ENCODE results near the gene PLEKHO1.
A peak's percentile ranks its signal among the peaks of the same experiment; 100 is the strongest.

The PLEKHO1 gene

DNA sequence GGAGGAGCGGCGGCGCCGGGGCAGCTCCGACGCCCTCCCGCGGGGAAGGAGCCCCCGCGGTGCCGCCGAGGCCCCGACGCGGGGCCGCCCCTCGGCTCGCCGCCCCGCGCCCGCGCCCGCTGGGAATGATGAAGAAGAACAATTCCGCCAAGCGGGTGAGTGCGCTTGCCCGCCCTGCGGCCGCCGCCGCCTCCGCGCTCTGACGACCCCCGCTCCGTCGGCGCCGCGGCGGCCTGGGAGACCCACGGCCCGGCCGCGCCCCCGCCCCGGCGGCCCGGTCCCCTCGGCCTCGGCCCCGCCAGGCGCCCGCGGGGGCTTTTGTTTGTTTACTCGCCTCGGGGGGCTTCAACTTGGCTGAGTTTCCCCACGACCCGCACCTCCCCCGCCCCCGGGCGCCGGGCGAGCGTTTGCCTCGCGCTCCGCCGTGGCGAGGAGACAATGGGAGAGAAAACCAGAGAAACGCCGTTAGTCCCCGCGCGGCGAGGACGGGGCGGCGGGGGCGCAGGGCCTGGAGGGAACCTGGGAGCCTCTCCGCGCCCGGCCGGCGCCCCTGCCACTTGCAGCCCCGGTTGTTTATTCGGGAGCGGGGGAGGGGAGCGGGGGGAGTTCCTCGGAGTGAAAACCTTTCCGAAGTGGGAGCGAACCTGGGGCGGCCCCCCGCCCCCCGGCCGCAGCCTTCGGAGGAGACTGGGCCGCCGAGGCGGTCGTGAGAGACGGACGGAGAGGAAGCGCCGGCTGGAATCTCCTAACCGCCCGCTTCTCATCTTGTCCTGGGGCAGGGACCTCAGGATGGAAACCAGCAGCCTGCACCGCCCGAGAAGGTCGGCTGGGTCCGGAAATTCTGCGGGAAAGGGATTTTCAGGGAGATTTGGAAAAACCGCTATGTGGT lies 661 bp downstream of the PLEKHO1 start:
- DNase-seq = peak in 1 of 2 donors; percentile 33

DNA sequence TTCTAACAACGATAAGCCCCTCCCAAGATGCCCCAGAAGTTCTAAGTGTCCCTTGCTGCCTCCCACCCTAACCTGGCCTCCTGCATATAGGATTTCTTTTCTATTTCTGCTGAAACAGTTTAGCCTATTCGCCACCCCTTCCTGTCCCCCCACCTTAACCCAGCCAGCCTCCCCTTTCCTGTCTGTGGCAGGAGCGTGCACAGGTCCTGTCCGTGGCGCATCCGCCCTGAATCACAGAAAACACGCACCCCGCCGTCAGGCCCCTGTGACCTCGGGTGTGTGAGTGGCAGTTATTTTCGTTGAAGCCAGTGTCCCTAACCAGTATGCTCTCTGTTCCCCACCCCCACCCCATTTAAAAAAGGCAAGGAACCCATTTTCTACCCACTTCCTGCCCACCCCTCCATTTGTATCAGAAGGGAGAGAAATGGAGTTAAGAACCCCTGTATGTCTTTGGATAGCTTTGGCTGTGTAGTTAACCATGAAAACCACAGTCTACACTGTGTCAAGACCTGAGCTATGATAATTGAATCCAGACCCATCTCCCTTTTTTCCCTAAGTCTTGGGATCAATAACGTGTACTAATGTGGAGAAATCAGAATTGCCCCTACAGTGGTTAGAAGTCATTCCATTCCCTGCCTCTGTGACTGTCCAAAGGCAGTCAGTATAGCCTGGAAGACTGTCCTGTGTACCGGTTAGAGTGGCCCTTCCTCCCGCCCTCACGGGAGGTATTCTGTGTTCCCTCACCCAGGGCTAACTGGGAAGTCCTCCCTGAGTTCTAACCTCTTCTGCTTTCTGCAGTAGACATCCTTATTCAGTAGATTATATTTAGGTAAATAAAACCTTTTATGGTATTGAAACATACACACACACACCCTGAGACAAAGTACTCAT lies 1.8 kb downstream of the PLEKHO1 start:
- peak; percentile 31 to 60 for DNase-seq

DNA sequence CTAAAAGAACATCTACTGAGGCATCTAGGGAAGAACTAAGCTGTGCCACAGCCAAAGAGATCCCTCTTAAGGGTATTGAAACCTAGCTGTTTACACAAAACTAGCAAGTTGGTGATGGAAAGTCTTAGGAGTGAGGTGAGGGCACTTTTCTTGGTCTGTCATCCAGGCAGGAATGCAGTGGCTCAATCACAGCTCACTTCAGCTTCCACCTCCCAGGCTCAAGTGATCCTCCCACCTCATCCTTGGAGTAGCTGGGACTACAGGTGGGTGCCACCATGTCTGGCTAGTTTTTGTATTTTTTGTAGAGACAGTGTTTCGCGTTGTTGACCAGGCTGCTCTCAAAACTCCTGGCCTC lies 2.4 kb downstream of the PLEKHO1 start:
- peak in 1 of 2 donors; percentile 13 for DNase-seq

DNA sequence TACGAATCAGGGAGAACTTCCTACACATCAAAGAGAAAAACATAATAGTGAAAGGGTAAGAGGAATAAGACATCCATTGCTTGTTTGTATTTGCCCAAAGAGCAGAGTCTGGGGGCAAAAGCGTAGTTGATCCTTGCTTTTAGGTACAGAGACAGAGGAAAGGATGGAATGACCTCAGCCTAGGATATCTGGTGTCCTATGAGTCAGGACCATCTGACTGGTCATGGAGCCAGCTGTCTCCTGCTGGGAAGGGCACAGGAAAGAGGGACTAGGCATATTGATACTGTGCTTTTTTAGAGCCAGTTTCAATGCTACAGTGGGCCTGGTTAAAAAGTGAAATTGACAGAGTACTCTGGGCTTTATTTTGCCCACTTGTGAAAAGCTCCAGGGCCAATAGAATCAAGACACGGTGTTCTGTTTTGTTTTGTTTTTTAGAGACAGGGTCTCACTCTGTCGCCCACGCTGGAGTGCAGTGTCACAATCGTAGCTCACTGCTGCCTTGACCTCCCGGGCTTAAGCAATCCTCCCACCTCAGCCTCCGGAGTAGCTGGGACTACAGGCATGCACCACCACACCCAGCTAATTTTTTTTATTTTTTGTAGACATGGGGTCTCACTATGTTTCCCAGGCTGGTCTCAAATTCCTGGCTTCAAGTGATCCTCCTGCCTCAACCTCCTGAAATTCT lies 3.2 kb downstream of the PLEKHO1 start:
- DNase-seq = peak; percentile 55 to 80

DNA sequence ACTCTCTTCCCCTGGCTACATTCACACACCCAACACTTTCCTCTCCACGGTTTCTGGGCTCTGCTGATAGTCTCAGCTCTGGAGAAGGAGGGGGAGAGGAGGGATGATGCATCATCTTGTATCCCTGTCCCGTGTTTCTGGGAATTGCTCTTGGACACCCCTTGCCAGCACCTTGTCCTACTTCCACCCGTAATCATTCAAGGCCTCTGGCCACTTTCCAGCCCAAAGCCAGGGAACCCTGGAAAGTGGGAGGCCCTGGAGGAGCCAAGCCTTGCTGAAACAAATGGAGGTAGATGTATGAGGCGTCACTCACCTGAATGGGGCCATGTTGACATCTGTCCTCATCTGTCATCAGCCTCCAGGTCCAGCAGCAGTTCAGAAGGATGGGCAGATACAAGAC lies 4.4 kb downstream of the PLEKHO1 start:
- no peak for DNase-seq

DNA sequence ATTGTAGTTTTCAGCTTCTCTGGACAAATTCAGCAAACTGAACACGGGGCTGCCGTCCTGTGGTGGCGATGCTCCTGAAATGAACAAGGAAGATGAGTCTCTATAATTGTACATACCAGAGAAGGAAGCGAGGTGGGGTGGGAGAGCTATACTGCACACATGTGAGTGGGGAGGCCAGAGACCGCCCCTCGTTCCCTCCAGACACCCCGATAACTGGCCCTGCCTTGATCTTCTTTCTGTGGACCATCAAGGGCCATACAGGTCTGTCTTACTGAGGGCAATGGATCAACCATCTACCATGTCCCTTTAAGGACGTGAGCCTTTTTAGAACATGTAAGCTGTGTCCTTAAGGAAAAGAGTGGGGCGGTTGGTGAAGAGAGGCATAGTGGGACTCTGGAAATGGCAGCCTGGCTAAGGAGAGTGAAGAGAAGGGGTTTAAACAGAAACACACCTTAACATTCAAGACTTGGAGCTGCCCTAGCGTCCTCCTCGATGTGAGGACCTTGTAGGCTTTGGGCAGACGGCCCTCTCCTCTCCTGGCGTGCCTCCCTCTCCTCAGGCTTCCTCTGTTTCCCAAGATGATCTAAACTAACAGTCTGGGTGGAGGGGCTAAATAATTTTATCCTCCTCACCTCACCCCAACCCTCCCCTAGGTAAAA lies 5.8 kb downstream of the PLEKHO1 start:
- no peak for DNase-seq

DNA sequence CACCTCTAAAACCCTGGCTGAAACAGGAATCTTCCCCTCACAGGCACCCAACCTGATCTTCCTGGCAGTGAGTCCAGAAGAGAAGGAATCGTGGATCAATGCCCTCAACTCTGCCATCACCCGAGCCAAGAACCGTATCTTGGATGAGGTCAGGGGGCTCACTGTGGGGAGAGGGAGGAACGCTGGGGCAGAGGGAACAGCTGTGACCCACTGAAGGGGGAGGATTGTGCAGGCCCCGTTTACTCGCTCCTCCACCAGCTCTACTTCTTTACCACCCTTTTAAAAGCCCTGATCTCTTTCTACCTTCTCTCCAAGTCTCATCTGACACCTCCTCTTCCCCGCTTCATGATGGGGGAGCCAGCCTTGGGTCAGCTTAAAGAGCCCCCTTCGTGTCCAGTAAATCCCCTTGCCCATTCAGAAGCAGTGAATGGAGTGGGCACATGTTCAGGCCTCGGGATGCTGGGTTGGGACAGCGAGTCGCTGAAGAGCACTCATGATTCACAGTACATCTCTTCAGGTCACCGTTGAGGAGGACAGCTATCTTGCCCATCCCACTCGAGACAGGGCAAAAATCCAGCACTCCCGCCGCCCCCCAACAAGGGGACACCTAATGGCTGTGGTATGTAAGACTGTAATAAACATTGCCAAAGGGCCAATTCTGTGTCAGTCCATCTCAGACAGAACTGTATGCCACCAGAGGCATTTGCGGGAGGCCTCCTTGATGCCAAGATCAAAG lies 7.3 kb downstream of the PLEKHO1 start:
- no peak for DNase-seq

DNA sequence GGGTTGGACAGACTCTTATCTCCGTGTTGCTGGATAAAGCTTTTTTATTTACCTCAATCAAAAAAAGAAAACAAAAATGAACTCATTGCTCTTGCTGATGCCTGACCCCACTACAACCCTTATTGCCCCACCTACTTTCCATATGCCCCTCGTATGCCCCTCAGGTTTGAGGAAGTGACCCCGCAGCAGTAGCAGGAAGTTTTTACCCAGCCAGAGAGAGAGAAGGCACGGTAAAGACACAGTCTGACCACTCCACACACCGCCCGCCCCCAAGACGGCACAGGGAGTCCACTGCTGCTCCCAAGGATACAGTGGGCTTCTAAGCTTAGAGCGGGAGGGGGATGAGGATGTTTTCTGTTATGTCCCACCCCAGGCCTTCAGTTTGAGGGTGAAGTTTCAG lies 9.8 kb downstream of the PLEKHO1 start:
- DNase-seq = peak; percentile 75 to 82

DNA sequence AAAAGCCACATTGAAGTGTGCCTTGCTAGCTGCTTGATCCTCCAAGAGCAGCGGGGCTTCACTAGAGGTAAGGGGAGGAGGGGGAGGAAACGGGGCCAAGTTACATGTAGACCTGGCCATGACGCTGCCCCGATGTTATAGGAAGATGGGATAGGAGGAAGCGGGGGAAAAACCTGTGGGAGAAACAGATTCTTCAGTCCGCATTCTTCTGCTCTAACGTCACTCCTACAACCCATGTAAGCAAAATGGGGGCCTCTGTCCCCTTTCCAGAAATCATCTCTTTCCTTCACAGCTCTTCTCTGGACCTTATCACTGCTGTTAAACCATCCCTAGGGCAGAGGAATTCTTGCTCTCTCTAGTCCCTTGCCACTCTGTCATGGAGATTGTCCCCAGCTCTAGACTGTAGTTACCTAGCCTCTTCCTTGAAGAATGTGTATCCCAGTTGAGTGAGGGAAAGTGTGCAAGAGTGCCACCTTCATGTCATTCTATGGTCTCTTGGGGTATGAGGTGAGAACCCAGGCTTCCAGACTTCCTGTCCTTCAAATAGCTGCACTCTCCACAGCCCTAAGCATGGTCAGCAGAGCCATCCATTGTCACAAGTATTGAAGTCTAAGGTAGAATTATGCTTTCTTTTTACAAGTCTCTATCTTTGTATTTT lies 11.4 kb downstream of the PLEKHO1 start:
- peak; percentile 18 to 22 for DNase-seq

DNA sequence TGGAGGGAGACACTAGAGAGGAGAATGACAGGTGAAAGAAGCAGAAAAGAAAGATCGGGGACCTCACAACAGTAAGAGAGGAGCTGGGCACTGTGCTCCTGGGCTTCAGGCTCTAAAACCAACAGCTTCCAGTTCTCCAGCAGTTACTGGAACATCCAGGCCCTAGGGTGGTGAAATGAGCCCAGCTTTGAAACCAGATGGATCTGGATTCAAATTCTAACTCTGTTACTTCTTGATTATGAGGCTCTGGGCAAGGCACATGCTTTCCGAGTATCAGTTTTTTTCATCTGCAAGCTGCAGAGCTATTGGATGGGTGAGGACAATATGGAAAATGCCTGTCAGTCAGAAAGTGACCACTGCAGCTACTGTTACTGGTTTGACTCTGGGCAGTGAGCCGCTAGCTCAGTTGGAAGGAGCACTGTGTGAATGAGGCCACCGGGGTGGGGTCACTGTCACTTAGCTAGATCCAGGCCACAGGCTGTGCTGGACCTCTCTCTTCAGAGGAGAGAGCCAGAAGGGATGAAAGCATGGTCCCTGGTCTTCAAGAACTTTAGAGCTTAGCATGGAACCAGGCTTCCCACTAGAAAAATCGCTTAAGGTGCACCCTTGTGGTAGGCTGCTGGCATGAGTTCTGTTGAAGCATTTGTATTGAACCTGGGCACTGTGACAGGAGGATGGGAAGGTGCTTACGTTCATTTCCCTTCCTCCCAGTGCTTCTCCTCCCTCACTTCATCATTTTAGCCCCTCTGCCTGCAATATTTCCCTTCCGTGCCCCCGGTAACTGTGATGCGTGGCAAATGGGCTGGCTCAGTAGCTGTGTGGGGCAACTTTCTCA lies 12.2 kb downstream of the PLEKHO1 start:
- peak; percentile 17 to 27 for DNase-seq

DNA sequence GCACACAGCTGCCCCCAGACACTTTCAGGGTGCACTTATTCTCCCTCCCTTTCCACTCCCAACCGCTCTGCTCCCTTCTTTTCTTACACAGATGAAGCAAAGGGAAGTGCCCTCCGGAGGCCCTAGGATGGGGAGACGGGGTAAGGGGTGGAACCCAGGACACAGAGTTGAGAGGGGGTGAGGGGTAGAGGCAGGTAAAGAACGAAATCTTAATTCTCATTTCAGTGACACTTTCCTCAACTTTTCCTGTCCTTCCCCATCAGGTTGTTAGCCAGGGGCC lies 12.8 kb downstream of the PLEKHO1 start:
- peak in 1 of 2 donors; percentile 17 for DNase-seq

DNA sequence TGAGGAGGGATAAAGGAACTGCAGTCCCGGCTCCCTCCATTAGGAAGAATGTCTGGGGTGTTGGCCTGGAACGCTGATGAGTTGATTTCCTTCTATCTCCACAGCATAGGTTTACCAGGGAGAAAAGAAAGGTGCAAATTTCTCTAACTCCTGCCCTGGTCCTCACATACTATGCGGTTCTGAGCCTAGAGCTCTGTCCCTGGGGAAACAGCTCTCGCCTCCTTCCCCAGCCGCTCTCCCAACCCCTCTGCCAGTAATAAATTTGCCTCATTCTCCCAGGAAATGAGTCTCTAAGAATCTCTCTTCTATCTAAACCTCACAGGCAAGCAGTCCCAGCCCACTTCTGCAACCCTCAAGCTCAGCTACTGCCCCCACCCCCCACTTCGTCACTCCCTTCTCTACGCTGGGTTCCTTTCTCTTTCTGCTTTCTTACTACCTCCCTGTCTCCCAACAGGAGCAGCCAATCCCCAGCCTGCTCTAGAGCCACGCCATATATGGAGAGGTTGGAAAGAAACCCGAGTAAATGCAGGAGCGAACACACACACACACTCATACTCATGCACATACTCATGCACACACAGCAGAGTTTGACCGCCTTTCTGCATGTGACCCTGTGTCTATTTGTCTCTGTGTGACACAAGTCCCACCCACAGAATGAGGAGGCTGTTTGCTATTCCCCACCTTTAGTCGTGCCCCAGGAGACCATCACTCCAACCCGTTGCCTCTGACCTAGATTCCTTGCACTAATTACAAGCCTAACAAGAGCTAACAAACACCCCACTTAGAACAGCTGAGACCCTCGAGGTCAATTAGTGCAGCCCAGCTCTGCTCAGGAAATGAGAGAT lies 13.4 kb downstream of the PLEKHO1 start:
- DNase-seq = peak; percentile 97

DNA sequence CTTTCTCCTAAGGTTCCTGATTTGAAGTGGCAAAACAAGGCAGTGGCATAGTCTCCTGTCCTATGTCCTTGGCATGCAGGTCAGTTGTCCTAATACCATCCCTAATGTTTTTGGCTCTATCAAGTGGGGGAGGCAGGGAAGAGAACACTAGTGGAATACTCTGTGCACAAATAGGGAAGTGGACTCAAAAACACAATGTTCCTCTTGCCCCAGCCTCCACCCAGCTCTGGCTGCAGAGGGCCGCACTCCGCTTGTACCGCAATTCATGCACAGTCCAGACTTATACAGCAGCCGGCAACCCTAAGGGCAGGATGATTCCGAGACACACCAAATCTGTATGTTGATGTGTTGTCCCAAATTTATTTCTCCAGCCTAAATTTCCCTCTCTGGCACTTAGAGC lies 14.5 kb downstream of the PLEKHO1 start:
- peak; percentile 66 to 76 for DNase-seq

DNA sequence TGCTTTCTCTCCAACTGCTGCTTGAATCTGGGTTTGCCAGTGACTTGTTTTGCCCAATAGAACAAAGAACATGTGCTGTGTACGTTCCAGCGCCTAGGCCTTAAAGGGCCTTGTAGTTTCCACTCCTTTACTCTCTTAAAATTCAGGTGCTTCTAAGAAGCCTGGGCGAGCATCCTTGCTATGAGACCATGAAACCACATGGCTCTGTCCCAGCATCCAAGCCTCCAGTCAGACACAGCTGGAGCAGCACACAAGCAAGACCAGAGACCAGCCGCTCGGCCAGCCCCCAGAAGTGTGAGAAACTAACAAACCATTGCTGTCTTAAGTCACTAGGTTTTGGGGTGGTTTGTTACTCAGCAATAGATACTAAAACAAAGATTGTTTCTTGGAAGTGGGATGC lies 15.1 kb downstream of the PLEKHO1 start:
- DNase-seq = no peak

DNA sequence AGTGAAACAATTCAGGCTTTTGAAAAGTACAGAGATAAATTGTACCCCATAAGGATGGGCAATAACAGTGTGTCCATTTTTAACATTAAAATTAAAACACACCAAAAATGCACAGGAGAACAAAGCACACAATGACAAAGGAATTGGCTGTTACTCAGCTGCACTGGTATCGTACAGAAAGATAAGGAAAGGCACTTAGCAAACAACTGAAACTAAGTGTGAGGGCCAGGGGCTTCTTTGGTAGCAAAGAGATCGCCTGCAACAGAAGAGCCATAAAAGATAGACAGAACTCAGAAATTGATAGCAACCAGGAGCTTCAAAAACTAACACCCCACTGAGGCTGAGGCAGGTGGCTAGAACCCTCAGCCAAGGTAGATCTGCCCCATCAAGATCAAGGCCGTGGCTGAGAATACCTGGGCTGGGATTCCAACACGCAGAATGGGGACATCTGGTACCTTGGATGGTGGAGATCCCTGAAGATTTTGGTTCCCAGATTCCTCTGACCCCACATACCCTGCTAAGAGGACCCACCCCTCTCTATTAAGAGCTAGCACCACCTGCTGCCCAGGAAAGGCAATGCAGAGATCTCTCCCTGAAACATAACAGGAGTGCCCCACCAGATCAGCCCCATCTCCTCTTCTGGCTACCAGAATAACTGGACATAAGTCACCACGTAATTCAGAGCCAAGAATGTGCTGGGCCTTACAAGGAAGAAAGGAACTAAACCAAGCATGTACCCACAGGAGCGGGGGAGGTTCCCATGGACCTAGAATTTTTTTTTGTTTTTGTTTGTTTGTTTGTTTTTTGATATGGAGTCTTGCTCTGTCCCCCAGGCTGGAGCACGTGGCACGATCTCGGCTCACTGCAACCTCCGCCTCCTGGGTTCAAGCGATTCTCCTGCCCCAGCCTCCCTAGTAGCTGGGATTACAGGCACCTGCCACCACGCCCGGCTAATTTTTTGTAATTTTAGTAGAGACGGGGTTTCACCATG lies 16.2 kb downstream of the PLEKHO1 start:
- DNase-seq = peak; percentile 48 to 53

DNA sequence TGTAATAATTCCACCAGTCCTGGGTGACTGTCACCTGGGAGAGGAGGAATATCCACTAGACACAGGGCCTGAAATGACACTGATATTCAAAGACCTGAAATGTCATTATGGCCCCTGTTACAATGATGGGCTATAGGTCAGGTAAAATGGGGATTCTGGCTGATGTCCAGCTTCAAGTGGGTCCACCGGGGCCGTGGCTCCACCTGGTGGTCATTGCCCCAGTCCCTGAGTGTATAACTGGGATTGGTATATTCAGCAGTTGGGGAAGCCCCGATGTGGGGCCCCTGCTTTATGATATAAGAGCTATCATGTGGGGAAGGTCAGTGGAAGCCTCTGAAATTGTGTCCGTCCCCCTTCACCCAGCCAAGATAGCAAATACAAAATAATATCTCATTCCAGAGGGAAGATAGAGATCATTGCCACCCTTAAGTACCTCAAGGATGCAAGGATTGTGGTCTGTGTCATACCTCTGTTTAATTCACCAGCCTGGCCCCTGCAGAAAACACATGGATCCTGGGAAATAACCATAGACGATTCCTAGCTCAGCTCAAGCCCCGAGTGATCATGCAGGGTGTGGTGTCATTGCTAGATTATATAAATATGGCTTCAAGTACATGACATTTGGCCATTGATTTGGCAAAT lies 19.4 kb downstream of the PLEKHO1 start:
- DNase-seq = peak; percentile 64 to 70

DNA sequence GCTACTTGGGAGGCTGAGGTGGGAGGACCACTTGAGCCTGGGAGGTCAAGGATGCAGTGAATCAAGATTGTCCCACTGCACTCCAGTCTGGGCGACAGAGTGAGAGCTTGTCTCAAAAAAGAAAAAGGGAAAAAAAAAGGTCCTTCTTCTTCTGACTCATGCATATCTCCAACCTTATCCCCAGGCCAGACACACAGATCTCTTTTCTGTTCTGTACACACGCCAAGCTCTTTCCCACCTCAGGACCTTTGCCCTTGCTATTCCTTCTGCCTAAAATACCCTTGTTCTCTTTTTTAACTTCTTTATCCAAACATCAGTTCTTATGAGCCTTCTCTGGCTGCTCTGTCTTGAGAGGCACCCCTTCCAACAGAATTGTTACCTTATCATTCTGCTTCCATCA lies 22.1 kb downstream of the PLEKHO1 start:
- no peak for DNase-seq

DNA sequence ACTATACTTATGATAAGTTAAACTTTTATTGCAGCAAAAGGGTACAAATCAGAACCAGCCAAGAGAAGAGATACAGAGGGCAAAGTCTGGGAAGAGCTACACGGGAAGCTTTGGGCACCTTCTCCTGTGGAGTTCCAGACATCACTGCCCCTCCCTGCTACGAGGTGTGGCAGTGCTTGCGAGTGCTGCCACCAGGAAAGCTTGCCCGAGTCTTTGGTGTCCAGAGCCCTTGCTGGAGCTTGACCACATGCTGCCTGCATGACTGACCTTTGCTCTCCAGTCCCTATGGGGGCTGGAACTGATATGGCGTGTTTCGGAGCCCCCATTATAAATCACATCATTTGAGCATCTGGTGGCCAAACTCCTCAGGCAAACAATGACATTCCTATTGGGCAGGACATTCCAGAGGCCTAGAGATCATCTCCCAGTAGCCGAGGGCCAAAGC lies 23.4 kb downstream of the PLEKHO1 start:
- no peak for DNase-seq

Measured in inflammatory macrophage (primary cell).